Testis (tissue), 3 donors: ENCODE results near the gene TGDS. TPM values are rescaled to one million over a fixed set of nuclear protein-coding genes. Genes with fewer than 3 reads are reported as not detected.
A peak's percentile ranks its signal among the peaks of the same experiment; 100 is the strongest.

Source experiments
- DNase-seq: peaks from one replicate; pipeline ENCODE4 v3.0.0-alpha.2; 2019
- H3K27ac ChIP-seq, 2 donors: fragments of 200-600 bp; sonication (generic); one replicate each; pipeline ENCODE4 v1.5.1; 2019
- H3K27me3 ChIP-seq: fragments of 200-600 bp; sonication (generic); one replicate; pipeline ENCODE4 v1.5.1; 2019
- H3K36me3 ChIP-seq: fragments of 200-600 bp; sonication (generic); one replicate; pipeline ENCODE4 v1.5.1; 2017; ENCODE audit warnings: low read depth; ENCODE audit errors: missing control alignments
- H3K4me1 ChIP-seq: fragments of 200-600 bp; sonication (generic); one replicate; pipeline ENCODE4 v1.5.1; 2019
- H3K4me3 ChIP-seq, 2 donors: fragments of 200-600 bp; sonication (generic); one replicate each; pipeline ENCODE4 v1.5.1; 2017 to 2019
- H3K9me3 ChIP-seq: fragments of 200-600 bp; sonication (generic); one replicate; pipeline ENCODE4 v1.5.1; 2017
- CTCF ChIP-seq, 3 experiments: fragments of 450-650 bp in 2 of 3; fragments of 200-600 bp in 1 of 3; sonication (generic) in 1 of 3; IDR thresholded peaks; one replicate each; pipeline ENCODE4 v1.5.1; 2016 to 2019; ENCODE audit warnings: antibody characterized with exemption in 3 of 3, mild to moderate bottlenecking in 2 of 3, moderate library complexity in 1 of 3
- POLR2A ChIP-seq: fragments of 450-650 bp; IDR thresholded peaks from one replicate; pipeline ENCODE4 v1.6.1; 2017; ENCODE audit warnings: antibody characterized with exemption, mild to moderate bottlenecking, moderate library complexity
- WGBS, 2 donors: methylation state at CpG; one replicate each; pipeline ENCODE4 v1.1.5; 2018; 5-methylcytosine and 5-hydroxymethylcytosine counted together
- intact Hi-C: fragments of 100-400 bp; cut with DNase I; formaldehyde crosslinking; loops from one replicate; pipeline ENCODE4 v1.15.1; 2023; ENCODE audit warnings: low total_unique reads
- polyA plus RNA-seq: library from polyadenylated mRNA; stranded (reverse); fragments of 350-450 nt; fragmentation: Illumina TruSeq; extraction: RNeasy Lipid Tissue Mini Kit (QIAGEN cat#74804); gene quantifications from one replicate; pipeline ENCODE4 v1.2.3, GENCODE V29; 2014; ENCODE audit warnings: low read depth, low replicate concordance; ENCODE audit not compliant: insufficient read depth
- total RNA-seq, 2 donors: library from RNA; depleted of rRNA; stranded (reverse); fragments of >200 nt; gene quantifications; one replicate each; pipeline ENCODE4 v1.2.3, GENCODE V29; 2016

Gene TGDS
- total and polyA plus RNA-seq, 3 donors from 2014 or later, result 8.7 to 10.1 (median 9.5) TPM

DNA sequence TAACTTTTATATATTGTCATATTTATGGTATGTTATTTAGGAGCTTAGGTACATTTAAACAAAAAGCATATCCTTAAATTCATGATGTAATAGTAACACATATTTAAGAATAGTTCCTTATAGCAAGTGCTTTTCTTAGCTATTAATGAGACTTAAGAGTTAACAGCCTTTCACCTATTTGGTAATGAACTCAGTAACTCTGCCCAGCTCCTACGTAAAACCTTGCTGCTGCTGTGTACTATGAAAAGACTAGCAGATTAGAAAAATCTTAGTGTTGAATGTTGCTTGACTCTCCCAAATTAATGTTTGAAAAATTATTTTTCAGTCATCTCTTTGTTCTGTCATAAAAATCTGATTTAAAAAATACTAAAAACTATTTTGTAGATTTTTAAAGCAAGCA lies 12.6 kb upstream of the TGDS start:
- intact Hi-C loops, result no loop called here
- 42 to 65% methylated on average over 1 of the region's 1 CpG for WGBS, 2 donors
- H3K27me3 ChIP-seq, result no peaks in the 10 kb centered on the region
- no peaks in the 10 kb centered on the region for H3K4me1 ChIP-seq
- no peak for DNase-seq
- no peaks in the 10 kb centered on the region for H3K9me3 ChIP-seq
- H3K27ac ChIP-seq, result no peak overlapping the region
- no peak overlapping the region for H3K4me3 ChIP-seq
- TF ChIP-seq CTCF (IDR thresholded peaks at IDR 0.05) (no peak), POLR2A (no peak)
- no peaks in the 10 kb centered on the region for H3K36me3 ChIP-seq

GRCh38 chr13:94607939-94608338 lies 12.0 kb upstream of the TGDS start:
- WGBS, 2 donors, result 69 to 88% methylated on average over 3 of the region's 3 CpGs
- intact Hi-C loops, result no loop called here
- no peak for TF ChIP-seq CTCF (IDR thresholded peaks at IDR 0.05)
- TF ChIP-seq POLR2A, result no peak

GRCh38 chr13:94607056-94607455 lies 11.1 kb upstream of the TGDS start:
- Histone ChIP-seq H3K36me3 (no peaks in the 10 kb centered on the region), H3K9me3 (no peaks in the 10 kb centered on the region), H3K27ac (no peak overlapping the region), H3K27me3 (no peaks in the 10 kb centered on the region), H3K4me3 (no peak overlapping the region), H3K4me1 (no peaks in the 10 kb centered on the region)
- DNase-seq, result no peak
- TF ChIP-seq POLR2A, result no peak
- TF ChIP-seq CTCF (IDR thresholded peaks at IDR 0.05), result no peak
- intact Hi-C loops, result no loop called here
- WGBS, 2 donors, result 85 to 89% methylated on average over 4 of the region's 4 CpGs

More at GRCh38 chr13:94607939-94608338, 12.0 kb upstream of the TGDS start:
- H3K36me3 ChIP-seq, result no peaks in the 10 kb centered on the region
- no peak for DNase-seq
- no peak overlapping the region for H3K27ac ChIP-seq
- no peaks in the 10 kb centered on the region for H3K27me3 ChIP-seq
- no peaks in the 10 kb centered on the region for H3K9me3 ChIP-seq
- H3K4me1 ChIP-seq, result no peaks in the 10 kb centered on the region
- no peak overlapping the region for H3K4me3 ChIP-seq

GRCh38 chr13:94602467-94602866 lies 6.5 kb upstream of the TGDS start:
- intact Hi-C loops, result no loop called here
- Histone ChIP-seq H3K36me3 (no peaks in the 10 kb centered on the region), H3K4me3 (peak overlapping the region; percentile 76 to 87), H3K27me3 (no peaks in the 10 kb centered on the region), H3K9me3 (no peaks in the 10 kb centered on the region), H3K4me1 (no peaks in the 10 kb centered on the region), H3K27ac (peak overlapping the region; percentile 40 to 91)
- 32 to 53% methylated on average over 1 of the region's 1 CpG for WGBS, 2 donors
- no peak for TF ChIP-seq POLR2A
- no peak for TF ChIP-seq CTCF (IDR thresholded peaks at IDR 0.05)
- DNase-seq, result no peak
